Endometrial microvascular endothelial cells (primary cell): ENCODE data around the gene TCF7L1. TPM values are rescaled to one million over a fixed set of nuclear protein-coding genes. Genes with fewer than 3 reads are reported as not detected.
"Not testable (repeated sequence)": the region's sequence is repeated elsewhere in the genome, so short reads cannot be mapped to it uniquely, and the experiment has no call there.

Source experiments
- in situ Hi-C: cut with HindIII; loops from 2 replicates; pipeline ENCODE4 v1.10.0; 2017; ENCODE audit warnings: low sequenced_read_pairs, low pct_unique_long_range_greater_than_20kb; ENCODE audit errors: inconsistent ontology term
- total RNA-seq: library from RNA; depleted of rRNA; stranded (reverse); fragments of >200 nt; gene quantifications from one replicate; pipeline ENCODE4 v1.2.3, GENCODE V29; 2015; ENCODE audit errors: inconsistent ontology term

Gene TCF7L1
- total RNA-seq, 1 donor from 2014 or later: 3.1 TPM

- in situ Hi-C loops: no loop called here
These were observed 155.1 kb downstream of the TCF7L1 start for GRCh38 chr2:85288244-85288725.

GRCh38 chr2:85291425-85292023, 158.3 kb downstream of the TCF7L1 start:
- in situ Hi-C loops: no loop called here

GRCh38 chr2:85302121-85302520, 168.9 kb downstream of the TCF7L1 start:
- in situ Hi-C loops: no loop called here

GRCh38 chr2:85303780-85304531, 170.8 kb downstream of the TCF7L1 start:
- in situ Hi-C loops: no loop called here

- in situ Hi-C loops: no loop called here
These were observed 174.3 kb downstream of the TCF7L1 start for GRCh38 chr2:85307527-85307897.

- in situ Hi-C loops: no loop called here
These were observed 175.0 kb downstream of the TCF7L1 start for GRCh38 chr2:85308201-85308600.

- in situ Hi-C loops: no loop called here
These were observed 175.8 kb downstream of the TCF7L1 start for GRCh38 chr2:85308896-85309555.

GRCh38 chr2:85309699-85310321, 176.6 kb downstream of the TCF7L1 start:
- in situ Hi-C loops: no loop called here

GRCh38 chr2:85310330-85310729, 177.1 kb downstream of the TCF7L1 start:
- in situ Hi-C loops: no loop called here

GRCh38 chr2:85312404-85312803, 179.2 kb downstream of the TCF7L1 start:
- in situ Hi-C loops: no loop called here

- in situ Hi-C loops: no loop called here
These were observed 181.7 kb downstream of the TCF7L1 start for GRCh38 chr2:85314884-85315242.

GRCh38 chr2:85315921-85316320, 182.7 kb downstream of the TCF7L1 start:
- in situ Hi-C loops: not testable (repeated sequence)

GRCh38 chr2:85318222-85319074, 185.3 kb downstream of the TCF7L1 start:
- in situ Hi-C loops: no loop called here

- in situ Hi-C loops: no loop called here
These were observed 186.6 kb downstream of the TCF7L1 start for GRCh38 chr2:85319796-85320195.

- in situ Hi-C loops: no loop called here
These were observed 190.3 kb downstream of the TCF7L1 start for GRCh38 chr2:85323351-85323987.

- in situ Hi-C loops: not testable (repeated sequence)
These were observed 190.8 kb downstream of the TCF7L1 start for GRCh38 chr2:85323988-85324367.

GRCh38 chr2:85324639-85325465, 191.7 kb downstream of the TCF7L1 start:
- in situ Hi-C loops: no loop called here

- in situ Hi-C loops: no loop called here
These were observed 192.2 kb downstream of the TCF7L1 start for GRCh38 chr2:85325466-85325811.
